H9 (cell line): ENCODE results near the gene CBR3. TPM values are rescaled to one million over a fixed set of nuclear protein-coding genes. Genes with fewer than 3 reads are reported as not detected.

Experiments used
- DNase-seq: peaks from one replicate; pipeline ENCODE4 v3.0.0-alpha.2; 2017
- H2AFZ ChIP-seq: one replicate; pipeline ENCODE4 v1.6.1; 2013; ENCODE audit warnings: mild to moderate bottlenecking, low read length, control low read depth, moderate library complexity
- H2AK5ac ChIP-seq: 2 replicates; pipeline ENCODE4 v1.6.1; 2013; ENCODE audit warnings: low read length, control low read depth, mixed read lengths; ENCODE audit not compliant: insufficient read length
- H2BK120ac ChIP-seq: one replicate; pipeline ENCODE4 v1.6.1; 2013; ENCODE audit warnings: low read depth, mild to moderate bottlenecking, low read length, control low read depth, inconsistent platforms; ENCODE audit not compliant: poor library complexity, severe bottlenecking
- H2BK12ac ChIP-seq: 2 replicates; pipeline ENCODE4 v1.6.1; 2013; ENCODE audit warnings: low read length, control low read depth, mixed read lengths, low read depth; ENCODE audit not compliant: insufficient read length
- H2BK15ac ChIP-seq: 2 replicates; pipeline ENCODE4 v1.6.1; 2013; ENCODE audit warnings: low read depth, low read length, control low read depth
- H2BK20ac ChIP-seq: one replicate; pipeline ENCODE4 v1.6.1; 2013; ENCODE audit warnings: low read depth, mild to moderate bottlenecking, low read length, control low read depth, inconsistent platforms; ENCODE audit not compliant: poor library complexity, severe bottlenecking
- H2BK5ac ChIP-seq: 2 replicates; pipeline ENCODE4 v1.6.1; 2013; ENCODE audit warnings: low read length, control low read depth, mixed read lengths; ENCODE audit not compliant: insufficient read length
- H3K14ac ChIP-seq: 2 replicates; pipeline ENCODE4 v1.6.1; 2013; ENCODE audit warnings: low read length, control low read depth; ENCODE audit not compliant: insufficient read depth
- H3K18ac ChIP-seq: 2 replicates; pipeline ENCODE4 v1.6.1; 2013; ENCODE audit warnings: low read depth, mild to moderate bottlenecking, mixed read lengths, low read length, control low read depth; ENCODE audit not compliant: insufficient read length
- H3K23ac ChIP-seq: 2 replicates; pipeline ENCODE4 v1.6.1; 2013; ENCODE audit warnings: low read length, control low read depth, mixed read lengths, low read depth; ENCODE audit not compliant: insufficient read length
- H3K23me2 ChIP-seq: 2 replicates; pipeline ENCODE4 v1.6.1; 2013; ENCODE audit warnings: low read depth, mild to moderate bottlenecking, mixed read lengths, low read length, control low read depth; ENCODE audit not compliant: insufficient read length, poor library complexity, severe bottlenecking
- H3K27ac ChIP-seq: 2 replicates; pipeline ENCODE4 v1.5.1; 2013; ENCODE audit warnings: low read length, control low read depth, mixed read lengths, low read depth; ENCODE audit not compliant: insufficient read length
- H3K27me3 ChIP-seq: 2 replicates; pipeline ENCODE4 v1.6.1; 2013; ENCODE audit warnings: low read length, control low read depth, inconsistent platforms; ENCODE audit not compliant: insufficient read depth
- H3K4ac ChIP-seq: 2 replicates; pipeline ENCODE4 v1.6.1; 2013; ENCODE audit warnings: low read depth, mild to moderate bottlenecking, control low read depth, inconsistent platforms, low read length, moderate library complexity
- H3K4me1 ChIP-seq: 2 replicates; pipeline ENCODE4 v1.6.1; 2013; ENCODE audit warnings: low read length, control low read depth, inconsistent platforms; ENCODE audit not compliant: insufficient read depth
- H3K4me2 ChIP-seq: 2 replicates; pipeline ENCODE4 v1.6.1; 2013; ENCODE audit warnings: low read length, control low read depth, mixed read lengths; ENCODE audit not compliant: insufficient read length, insufficient read depth
- H3K56ac ChIP-seq: 2 replicates; pipeline ENCODE4 v1.6.1; 2013; ENCODE audit warnings: low read depth, mild to moderate bottlenecking, mixed read lengths, low read length, control low read depth; ENCODE audit not compliant: insufficient read length
- H3K79me1 ChIP-seq: 2 replicates; pipeline ENCODE4 v1.6.1; 2013; ENCODE audit warnings: low read depth, mild to moderate bottlenecking, moderate library complexity, low read length, control low read depth, inconsistent platforms; ENCODE audit not compliant: insufficient read depth, poor library complexity, severe bottlenecking
- H3K79me2 ChIP-seq: 2 replicates; pipeline ENCODE4 v1.6.1; 2013; ENCODE audit warnings: low read length, control low read depth, inconsistent platforms; ENCODE audit not compliant: insufficient read depth
- H3K9ac ChIP-seq: 2 replicates; pipeline ENCODE4 v1.6.1; 2013; ENCODE audit warnings: low read length, control low read depth, mixed read lengths; ENCODE audit not compliant: insufficient read length; ENCODE audit errors: extremely low read depth
- H3K9me3 ChIP-seq: one replicate; pipeline ENCODE4 v1.6.1; 2013; ENCODE audit warnings: low read depth, low read length, inconsistent platforms; ENCODE audit not compliant: control insufficient read depth
- H3T11ph ChIP-seq: one replicate; pipeline ENCODE4 v1.6.1; 2013; ENCODE audit warnings: mild to moderate bottlenecking, low read length, control low read depth, inconsistent platforms
- H4K20me1 ChIP-seq: one replicate; pipeline ENCODE4 v1.6.1; 2013; ENCODE audit not compliant: control insufficient read depth, insufficient read length, insufficient read depth
- H4K5ac ChIP-seq: 2 replicates; pipeline ENCODE4 v1.6.1; 2013; ENCODE audit warnings: low read depth, mild to moderate bottlenecking, mixed read lengths, low read length, control low read depth; ENCODE audit not compliant: insufficient read length
- H4K8ac ChIP-seq: replicated peaks from 2 replicates; pipeline ENCODE4 v1.6.1; 2013; ENCODE audit warnings: low read length, control low read depth, mixed read lengths, low read depth; ENCODE audit not compliant: insufficient read length
- H4K91ac ChIP-seq: 2 replicates; pipeline ENCODE4 v1.6.1; 2013; ENCODE audit warnings: low read depth, mild to moderate bottlenecking, moderate library complexity, mixed read lengths, low read length, control low read depth; ENCODE audit not compliant: insufficient read length
- H3K27ac Mint-ChIP-seq, 3 experiments: 2 replicates in 2 of 3; 3 replicates in 1 of 3; pipeline ENCODE4 v1.8.0; 2020 to 2021; ENCODE audit warnings: mixed read lengths in 3 of 3, mild to moderate bottlenecking in 1 of 3, moderate library complexity in 1 of 3
- H3K27me3 Mint-ChIP-seq: 2 replicates; pipeline ENCODE4 v1.8.0; 2021; ENCODE audit warnings: low read depth, mild to moderate bottlenecking, moderate library complexity, mixed read lengths
- H3K36me3 Mint-ChIP-seq, 3 experiments: 2 replicates in 2 of 3; 3 replicates in 1 of 3; pipeline ENCODE4 v1.8.0; 2020 to 2021; ENCODE audit warnings: low read depth in 3 of 3, mixed read lengths in 3 of 3; ENCODE audit not compliant: insufficient read depth in 1 of 3
- H3K4me1 Mint-ChIP-seq, 2 experiments: 2 replicates each; pipeline ENCODE4 v1.8.0; 2020; ENCODE audit warnings: mixed read lengths in 2 of 2
- H3K4me3 Mint-ChIP-seq, 2 experiments: 2 replicates in 1 of 2; 3 replicates in 1 of 2; pipeline ENCODE4 v1.8.0; 2020 to 2021; ENCODE audit warnings: mild to moderate bottlenecking in 2 of 2, mixed read lengths in 2 of 2, moderate library complexity in 1 of 2
- H3K9me3 Mint-ChIP-seq, 2 experiments: 2 replicates in 1 of 2; 3 replicates in 1 of 2; pipeline ENCODE4 v1.8.0; 2020; ENCODE audit warnings: mild to moderate bottlenecking in 2 of 2, mixed read lengths in 2 of 2, moderate library complexity in 1 of 2
- CTCF ChIP-seq: fragments of 200-600 bp; sonication (generic); conservative IDR thresholded peaks from 3 replicates; pipeline ENCODE4 v1.8.0; 2021; ENCODE audit warnings: antibody characterized with exemption, mild to moderate bottlenecking
- WGBS: extraction: QIAGEN DNeasy Blood & Tissue Kit; methylation state at CpG from one replicate; pipeline ENCODE4 v1.1.7; 2013; ENCODE audit warnings: missing lambda C conversion rate, low lambda C conversion rate, mixed read lengths; ENCODE audit not compliant: insufficient read length; ENCODE audit errors: extremely low coverage; 5-methylcytosine and 5-hydroxymethylcytosine counted together
- total RNA-seq: library from RNA; stranded (reverse); gene quantifications from 2 replicates; pipeline ENCODE4 v1.2.1, GENCODE V29; 2021

CBR3 gene
- total RNA-seq, 1 experiment from 2014 or later, result 2.4 TPM

GRCh38 chr21:36093512-36093911, 41.4 kb upstream of the CBR3 start:
- no peak for DNase-seq

More at GRCh38 chr21:36093512-36093911, 41.4 kb upstream of the CBR3 start:
- Mint-ChIP-seq H3K27ac (no peak overlapping the region; a peak in 1 of 7 replicates), H3K4me3 (no peak overlapping the region; a peak in 1 of 5 replicates), H3K27me3 (peaks cover 3% of the 10 kb centered on the region; the same call in 1 of the 2 replicates), H3K36me3 (peaks cover 14 to 25% (median 21%) of the 10 kb centered on the region in 3 experiments), H3K4me1 (peaks cover 37 to 42% of the 10 kb centered on the region in 2 experiments), H3K9me3 (peaks cover 25 to 32% of the 10 kb centered on the region in 2 experiments)
- no peak overlapping the region for H3K18ac ChIP-seq
- H3K79me1 ChIP-seq, result no peaks in the 10 kb centered on the region
- no peak overlapping the region for H3K4me2 ChIP-seq
- WGBS, result no CpG with 5 or more reads among the region's 1 CpG
- no peak overlapping the region for H3K27ac ChIP-seq
- H2BK12ac ChIP-seq, result no peak overlapping the region
- H2BK15ac ChIP-seq, result no peak overlapping the region
- H2AK5ac ChIP-seq, result no peak overlapping the region
- H3K27me3 ChIP-seq, result no peaks in the 10 kb centered on the region
- H2BK5ac ChIP-seq, result no peak overlapping the region
- peaks cover 5% of the 10 kb centered on the region; the same call in 1 of the 2 replicates for H3K4me1 ChIP-seq
- H3K23me2 ChIP-seq, result no peaks in the 10 kb centered on the region
- no peaks in the 10 kb centered on the region for H3K79me2 ChIP-seq
- no peak overlapping the region for H4K8ac ChIP-seq
- no peaks in the 10 kb centered on the region for H4K20me1 ChIP-seq
- no peak for TF ChIP-seq CTCF
- no peak overlapping the region for H3K14ac ChIP-seq
- no peak overlapping the region for H4K91ac ChIP-seq
- H2AFZ ChIP-seq, result no peak overlapping the region
- no peak overlapping the region for H2BK120ac ChIP-seq
- H2BK20ac ChIP-seq, result no peak overlapping the region
- no peak overlapping the region for H4K5ac ChIP-seq
- H3K56ac ChIP-seq, result no peak overlapping the region
- H3K9ac ChIP-seq, result no peak overlapping the region
- H3T11ph ChIP-seq, result no peak overlapping the region
- no peak overlapping the region for H3K4ac ChIP-seq
- peaks cover 20% of the 10 kb centered on the region for H3K9me3 ChIP-seq
- H3K23ac ChIP-seq, result no peak overlapping the region
